Muscle of back (tissue), 11 donors: ENCODE data around the gene PLA2G15. TPM values are rescaled to one million over a fixed set of nuclear protein-coding genes. Genes with fewer than 3 reads are reported as not detected.
"Not testable (repeated sequence)": the region's sequence is repeated elsewhere in the genome, so short reads cannot be mapped to it uniquely, and the experiment has no call there.

Source experiments
- DNase-seq, 3 donors: peaks; one replicate each; pipeline versions ENCODE4 v3.0.0 to v3.0.0-alpha.2; 2013
- polyA plus RNA-seq, 10 donors: library from polyadenylated mRNA; unstranded; fragments of 120-200 nt; gene quantifications; one replicate each; pipeline ENCODE4 v1.2.1, GENCODE V29; 2013; ENCODE audit not compliant: insufficient read length in 10 of 10

PLA2G15 gene
- polyA plus RNA-seq, 10 donors = 20.8 to 30.6 (median 28.0) TPM

DNA sequence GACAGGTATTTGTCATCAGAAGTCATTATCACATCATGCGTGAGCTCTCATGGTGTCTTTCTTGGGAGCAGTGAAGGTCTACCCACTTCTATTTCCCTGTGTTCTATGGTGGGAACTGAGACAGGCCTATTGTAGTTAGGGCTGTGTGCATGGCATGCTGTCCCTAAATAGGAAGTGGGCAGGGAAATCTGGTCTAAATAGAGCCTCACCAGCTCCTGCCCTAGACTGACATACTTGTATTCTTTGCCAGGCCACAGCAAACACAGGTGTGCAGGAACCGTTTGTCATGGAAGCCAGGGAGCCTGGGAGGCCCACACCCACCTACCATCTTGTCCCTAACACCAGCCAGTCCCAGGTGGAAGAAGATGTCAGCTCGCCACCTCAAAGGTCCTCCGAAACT, 29.3 kb downstream of the PLA2G15 start:
- no peak for DNase-seq

DNA sequence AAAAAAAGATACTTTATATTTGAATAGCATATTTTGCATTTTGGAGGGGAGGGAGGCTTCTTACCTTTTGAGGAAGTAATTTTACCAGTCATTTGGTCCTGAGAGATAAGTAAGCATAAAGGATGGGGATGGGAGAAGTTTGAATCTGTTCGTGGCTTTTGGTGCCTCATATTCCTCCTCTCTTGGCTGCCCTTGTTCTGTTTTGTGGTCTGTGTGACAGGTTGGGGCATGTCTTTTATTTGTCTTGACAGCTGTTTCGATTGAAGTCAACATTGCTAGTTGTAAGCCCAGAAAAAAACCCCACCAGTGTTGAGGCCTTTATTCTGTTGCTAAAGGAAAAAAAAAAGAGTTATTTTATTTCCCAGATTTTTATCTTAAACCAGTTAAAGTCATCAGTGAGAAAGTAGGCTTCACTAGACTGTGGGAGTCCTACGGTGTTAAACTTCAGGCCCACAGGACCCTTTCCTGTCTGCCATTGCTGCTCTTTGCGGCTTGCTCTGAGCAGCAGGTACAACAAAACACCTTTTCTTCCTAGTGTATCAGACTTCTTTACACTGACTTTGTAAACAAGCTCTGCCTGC, 30.5 kb downstream of the PLA2G15 start:
- no peak for DNase-seq

DNA sequence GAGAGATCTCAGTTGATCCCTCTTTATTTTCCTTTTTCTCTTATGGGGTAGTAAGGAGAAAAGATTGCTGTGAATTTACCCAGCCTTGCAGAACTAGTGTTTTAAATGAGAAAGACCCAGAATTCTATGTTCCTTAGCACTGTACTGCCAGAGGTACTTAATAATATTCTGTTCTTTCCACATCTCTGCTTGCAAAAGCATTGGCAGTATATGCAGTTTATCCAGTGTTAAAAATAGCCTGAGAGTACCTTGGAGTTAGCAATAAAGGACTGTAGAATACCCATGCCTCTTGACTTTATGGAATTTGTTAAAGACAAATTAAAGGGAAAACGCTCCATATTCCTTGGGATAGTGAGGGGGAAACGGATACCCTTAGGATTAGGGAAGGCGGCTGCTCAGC, 31.1 kb downstream of the PLA2G15 start:
- no peak for DNase-seq

DNA sequence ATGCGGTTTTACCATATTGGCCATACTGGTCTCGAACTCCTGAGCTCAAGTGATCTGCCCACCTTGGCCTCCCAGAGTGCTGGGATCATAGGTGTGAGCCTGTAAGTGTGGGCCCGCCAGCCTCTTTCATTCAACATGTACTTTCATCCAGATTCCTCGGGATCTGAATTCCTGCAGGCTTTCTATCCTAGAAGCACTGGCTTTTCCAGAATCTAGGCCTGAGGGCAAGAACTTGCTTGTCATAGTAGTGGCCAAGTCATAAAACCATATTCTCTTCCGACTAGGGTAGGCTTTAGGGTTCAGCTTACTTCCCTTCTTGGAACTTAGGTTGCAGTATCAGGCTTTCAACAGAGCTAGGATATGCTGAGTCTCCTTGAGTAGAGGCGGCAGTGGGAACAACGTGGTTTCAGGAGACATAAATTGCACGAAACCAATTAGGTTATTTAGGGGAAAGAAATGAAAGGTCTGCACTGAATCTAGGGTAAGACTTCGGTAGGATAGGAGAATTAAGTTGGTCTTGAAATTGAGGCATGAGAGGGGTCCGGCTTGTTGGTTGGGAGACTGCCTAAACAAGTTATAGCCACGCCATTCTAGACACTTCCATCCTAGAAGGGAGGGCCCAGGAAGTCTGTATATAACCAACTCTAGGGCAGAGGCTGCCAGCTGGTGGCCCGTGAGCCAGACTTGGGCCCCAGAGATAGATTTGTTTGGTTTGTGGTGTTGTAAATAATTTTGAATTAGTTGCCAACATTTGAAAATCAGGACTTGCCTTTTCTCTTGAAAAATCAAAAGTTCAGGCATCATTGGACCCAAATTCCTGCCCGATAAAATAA, 34.8 kb downstream of the PLA2G15 start:
- DNase-seq = no peak

DNA sequence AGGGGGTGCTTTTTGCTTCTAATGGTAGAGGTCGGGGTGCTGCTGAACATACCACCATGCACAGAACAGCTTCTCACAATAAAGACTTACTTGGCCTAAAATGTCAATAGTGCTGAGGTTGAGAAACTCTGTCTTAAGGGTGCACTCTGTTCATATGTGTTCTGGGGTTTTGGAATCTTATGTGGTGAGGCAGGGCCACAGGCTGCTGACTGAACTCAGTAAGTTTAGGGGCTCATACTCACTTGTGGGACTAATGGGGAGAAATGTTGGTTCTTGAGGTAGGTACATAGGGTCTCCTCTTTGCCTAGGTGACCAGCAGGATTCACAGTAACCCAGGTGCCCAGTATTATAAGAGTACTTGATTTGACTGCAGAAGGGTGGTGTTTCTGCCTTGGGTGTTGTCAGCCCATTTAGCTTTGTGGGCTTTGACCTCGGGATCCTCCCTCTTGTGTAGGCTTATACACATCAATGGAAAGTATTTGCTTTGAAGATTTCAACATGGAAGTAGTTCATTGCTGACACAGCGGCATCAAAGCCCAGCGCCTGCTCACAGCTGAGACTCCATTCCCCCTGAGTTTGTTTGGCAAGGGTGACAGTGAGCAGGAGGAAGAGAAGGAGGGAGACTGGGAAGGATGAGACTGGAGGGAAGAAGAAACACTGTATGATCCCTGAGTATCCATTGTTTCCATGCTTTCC, 36.3 kb downstream of the PLA2G15 start:
- DNase-seq = no peak

DNA sequence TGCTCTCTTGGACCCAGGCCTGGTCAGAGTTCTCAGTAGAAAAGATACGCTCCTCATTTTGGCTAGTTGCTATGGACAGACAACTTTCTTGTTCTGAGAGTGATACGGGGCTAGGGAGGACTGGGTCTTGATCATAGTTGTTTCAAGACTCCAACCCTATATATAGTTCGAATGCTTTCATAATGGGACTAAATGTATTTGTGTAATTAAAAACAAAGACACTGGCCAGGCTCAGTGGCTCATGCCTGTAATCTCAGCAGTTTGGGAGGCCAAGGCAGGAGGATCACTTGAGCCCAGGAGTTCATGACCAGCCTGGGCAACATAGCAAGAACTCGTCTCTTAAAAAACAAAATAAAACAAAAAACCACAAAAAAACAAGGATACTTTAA, 36.9 kb downstream of the PLA2G15 start:
- no peak for DNase-seq

DNA sequence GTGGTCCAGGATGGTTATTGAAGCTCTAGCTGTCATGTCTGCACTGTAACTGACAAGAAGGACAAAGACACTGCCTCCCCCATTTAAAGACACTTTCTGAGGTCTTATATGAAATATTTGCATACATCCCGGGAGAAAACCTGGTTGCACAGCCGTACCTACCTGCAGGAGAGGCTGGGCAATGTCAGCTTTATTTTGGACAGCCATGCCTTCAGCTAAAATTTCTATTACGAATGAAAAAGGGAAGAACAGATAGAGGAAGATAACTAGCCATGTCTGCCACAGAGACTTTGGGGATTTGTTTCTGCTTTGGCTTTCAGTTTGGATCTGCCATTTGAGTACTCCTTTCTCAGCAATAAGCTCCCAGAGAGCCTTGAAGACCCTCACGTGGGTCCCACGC, 38.2 kb downstream of the PLA2G15 start:
- no peak for DNase-seq

DNA sequence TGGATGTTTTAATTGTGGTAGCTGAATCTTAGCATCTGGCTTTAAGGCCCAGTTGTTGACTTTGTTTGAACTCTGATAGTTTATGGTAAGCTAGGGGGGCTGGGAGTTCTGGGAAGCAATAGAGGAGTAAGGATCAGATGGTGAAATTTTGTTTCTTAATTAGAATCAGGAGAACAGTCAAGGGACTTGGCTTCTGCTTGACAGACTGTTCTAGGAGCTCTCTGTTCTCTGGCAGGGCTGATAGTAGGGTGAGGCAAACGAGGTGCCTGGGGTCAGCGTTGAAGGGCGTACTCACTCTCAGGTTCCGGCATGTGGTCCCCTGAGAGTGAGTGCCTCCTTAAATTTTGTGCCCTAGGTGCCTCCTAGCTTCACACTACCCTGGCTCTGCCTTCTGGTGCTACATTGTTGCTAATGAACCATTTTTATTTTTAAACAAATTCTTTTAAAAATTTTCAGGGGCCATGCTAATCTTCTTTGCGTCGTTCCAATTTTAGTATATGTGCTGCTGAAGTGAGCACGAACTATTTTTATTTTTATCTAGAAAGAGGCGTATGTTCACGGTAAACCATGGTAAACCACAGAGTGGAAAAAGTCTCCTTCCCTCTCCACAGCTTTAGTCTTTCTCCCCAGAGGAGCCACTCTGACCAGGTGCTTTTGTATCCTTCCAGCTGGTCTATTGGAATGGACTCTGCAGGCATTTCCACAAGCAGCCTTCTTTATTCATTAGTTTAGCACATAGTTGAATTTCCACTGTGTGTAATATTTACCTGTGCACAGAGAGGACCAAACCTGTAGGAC, 38.8 kb downstream of the PLA2G15 start:
- no peak for DNase-seq

DNA sequence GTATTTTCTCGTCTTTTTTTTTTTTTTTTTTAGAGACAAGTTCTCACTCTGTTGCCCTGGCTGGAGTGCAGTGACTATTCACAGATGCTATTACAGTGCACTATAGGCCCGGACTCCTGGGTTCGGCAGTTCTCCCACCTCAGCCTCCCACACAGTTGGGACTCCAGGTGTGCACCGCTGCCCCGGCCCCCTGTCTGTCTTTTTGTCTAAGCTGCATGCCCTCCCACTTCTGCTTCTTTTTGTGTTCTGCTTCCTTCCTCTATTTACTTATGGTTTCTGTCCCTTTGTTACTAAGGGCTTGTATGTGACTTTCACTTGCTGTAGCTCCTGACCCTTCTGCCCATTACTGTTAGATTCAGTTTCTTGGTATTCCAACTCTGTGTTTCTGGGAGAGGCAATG, 39.7 kb downstream of the PLA2G15 start:
- peak in 1 of 3 donors; percentile 21 for DNase-seq

DNA sequence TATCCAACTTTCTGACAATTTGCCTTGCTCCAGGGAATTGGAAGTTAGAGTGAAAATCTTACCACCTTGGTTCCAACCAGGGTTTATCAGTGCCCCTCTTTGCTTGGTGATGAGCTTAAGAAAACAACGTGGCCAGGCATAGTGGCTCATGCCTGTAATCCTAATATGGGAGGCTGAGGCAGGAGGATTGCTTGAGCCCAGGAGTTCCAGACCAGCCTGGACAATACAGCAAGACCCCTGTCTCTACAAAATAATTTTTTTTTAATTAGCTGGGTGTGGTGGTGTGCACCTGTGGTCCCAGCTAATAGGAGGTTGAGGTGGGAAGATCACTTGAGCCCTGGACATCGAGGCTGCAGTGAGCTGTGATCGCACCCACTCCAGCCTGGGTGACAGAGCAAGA, 40.5 kb downstream of the PLA2G15 start:
- no peak for DNase-seq

DNA sequence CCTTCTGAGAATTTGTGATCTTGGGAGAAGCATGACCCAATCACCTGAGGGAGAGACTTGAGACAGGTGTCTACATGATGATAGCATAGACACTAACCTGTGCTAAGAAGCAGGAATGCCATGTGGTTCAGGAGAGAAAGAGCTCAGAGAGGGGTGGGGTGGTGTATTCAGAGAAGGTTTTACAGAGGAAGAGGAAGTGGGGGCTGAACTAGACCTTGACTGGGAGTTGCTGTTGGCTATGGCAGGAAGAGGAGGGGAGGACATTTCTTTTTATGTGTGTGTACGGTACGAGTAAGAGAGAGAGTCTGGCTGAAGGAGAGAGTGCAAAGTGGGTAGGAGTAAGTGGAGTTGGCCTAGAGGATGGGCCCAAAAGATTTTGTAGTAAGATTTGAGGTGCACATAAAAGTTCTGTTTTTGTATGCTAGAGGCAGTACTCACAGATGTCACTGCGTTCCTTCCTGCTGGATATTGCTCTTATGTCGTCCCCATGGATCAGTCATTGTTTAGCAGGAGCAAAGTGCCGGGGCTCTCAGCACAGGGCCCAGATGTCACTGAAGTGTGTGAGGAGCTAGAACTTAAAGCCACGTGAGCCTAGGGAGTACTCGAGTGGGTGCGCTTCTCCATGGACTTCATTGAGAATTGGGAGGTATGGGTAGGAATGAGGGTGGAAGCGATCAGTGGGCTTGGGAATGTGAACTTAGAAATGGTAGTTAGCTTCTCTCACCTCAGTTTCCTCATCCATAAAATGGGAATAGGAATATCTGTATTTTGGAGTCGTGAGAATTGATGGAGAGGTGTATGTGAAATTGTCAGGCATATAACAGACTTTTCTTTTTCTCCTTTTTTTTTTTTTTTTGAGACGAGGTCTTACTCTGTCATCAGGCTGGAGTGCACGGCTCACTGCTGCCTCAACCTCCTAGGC, 41.2 kb downstream of the PLA2G15 start:
- no peak for DNase-seq

DNA sequence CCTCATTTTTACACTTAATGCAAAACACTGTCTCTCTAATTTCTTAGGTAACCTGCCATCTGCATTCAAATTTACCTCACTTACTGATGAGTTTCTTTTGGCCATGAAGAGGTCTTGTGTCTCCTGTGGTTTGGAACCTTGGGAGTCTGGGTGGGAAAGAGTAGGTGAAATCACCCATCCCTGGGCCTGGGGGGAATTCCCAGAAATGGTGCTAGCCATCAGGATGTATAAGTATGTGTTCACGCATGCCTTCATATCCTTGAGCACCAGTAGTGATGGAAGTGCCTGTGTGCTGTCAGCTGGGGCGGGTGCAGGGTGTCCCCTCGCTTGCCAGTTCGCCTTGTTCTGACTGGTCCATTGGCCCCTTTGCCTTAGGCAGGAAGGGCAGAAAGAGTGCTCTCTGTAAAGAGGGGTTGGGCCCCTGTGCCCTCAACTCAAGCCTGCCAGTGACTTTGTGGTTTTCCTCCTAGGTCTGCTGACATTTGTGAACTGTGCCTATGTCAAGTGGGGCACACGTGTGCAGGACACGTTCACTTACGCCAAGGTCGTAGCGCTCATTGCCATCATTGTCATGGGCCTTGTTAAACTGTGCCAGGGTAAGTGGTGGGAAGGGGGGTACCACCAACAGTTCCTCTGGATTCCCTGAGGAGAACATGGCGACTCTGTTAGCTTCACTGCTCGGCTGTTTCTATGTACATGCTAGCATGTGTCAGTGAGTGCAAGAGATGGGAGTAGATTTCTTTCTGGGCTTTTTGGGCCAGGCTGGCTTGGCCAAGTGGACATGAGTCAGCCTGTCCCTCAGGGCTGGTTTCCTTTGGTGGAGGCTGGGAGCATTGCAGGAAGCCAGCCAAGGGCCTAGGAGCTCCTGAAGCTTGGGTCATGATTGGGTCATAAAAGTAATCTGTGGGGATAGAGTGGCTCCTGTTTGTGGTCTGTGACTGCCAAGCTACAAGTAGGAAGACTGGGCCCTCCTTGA, 42.4 kb downstream of the PLA2G15 start:
- DNase-seq = no peak

DNA sequence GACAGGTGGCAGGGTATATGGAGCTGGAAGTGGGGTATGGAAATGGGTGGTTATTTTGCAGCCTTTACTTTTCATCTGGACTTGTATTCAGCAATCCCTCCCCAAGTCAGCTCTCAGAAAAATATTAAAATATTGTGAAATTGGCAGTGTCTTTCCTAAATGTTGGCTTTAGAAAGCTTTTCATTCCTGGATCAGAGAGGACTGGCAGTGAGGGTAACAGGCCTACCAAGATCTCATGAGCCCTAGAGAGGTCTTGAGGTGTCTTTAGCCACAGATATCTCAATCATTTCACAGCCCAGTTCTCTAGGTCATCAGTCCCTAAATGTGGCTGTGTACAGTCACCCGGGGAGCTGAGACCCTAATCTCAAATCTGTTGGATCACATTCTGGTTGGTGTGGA, 43.1 kb downstream of the PLA2G15 start:
- DNase-seq = no peak

DNA sequence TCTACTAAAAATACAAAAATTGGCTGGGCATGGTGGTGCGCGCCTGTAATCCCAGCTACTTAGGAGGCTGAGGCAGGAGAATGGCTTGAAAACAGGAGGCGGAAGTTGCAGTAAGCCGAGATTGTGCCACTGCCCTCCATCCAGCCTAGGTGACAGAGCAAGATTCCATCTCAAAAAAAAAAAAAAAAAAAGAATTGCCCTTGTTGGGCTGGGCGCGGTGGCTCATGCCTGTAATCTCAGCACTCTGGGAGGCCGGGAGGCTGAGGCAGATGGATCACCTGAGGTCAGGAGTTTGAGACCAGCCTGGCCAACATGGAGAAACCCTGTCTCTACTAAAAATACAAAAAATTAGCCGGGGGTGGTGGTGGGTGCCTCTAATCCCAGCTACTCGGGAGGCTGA, 43.6 kb downstream of the PLA2G15 start:
- DNase-seq = not testable (repeated sequence)

DNA sequence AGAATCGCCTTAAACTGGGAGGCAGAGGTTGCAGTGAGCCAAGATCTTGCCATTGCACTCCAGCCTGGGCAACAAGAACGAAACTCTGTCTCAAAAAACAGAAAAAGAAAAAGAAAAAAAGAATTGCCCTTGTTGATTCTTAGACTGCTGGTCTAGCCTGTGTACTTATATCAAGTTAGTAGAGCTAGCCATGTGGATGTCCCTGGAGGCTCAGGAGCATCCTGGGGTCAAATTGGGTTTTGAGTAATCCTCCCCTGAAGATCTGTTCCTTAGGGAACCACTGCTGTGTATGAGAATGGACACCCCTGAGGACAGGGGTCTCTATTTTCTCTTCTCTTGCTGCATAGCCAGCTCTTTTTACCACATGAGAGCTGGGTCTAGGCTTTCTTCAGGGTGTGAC, 44.0 kb downstream of the PLA2G15 start:
- DNase-seq = no peak

DNA sequence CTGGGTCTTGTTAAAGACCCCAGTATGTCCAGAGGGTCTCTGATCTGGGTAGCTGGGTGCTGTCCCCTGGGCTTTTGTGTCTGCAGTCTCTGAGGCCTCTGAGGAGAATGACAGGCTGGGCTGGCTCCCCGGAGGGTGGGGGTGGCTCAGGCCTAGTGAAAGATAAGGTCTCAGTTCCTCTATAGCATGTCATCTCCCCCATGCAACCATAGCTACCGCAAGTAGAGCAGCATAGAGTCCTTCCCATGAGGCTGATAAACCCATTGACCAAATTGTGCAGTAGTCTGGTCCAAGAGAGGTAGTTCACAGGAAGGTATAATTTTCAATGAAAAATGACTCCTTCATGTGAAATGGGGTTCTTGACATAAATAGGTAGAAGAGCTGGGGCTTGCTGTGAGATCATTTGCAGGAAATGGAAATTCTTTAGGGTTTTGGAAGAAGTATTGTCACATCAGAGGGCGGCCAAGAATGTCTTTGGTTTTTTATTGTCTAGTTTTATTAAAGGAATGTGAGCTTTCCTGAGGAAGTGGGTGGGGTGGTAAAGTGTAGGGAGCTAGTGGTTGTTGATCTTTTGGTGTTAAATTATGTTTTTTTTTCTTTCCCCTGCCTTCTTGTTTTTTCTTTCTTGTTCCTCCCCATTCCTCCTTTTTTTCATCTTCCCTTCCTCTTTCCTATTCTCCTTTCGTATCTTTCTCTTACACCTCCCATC, 44.6 kb downstream of the PLA2G15 start:
- DNase-seq = no peak

DNA sequence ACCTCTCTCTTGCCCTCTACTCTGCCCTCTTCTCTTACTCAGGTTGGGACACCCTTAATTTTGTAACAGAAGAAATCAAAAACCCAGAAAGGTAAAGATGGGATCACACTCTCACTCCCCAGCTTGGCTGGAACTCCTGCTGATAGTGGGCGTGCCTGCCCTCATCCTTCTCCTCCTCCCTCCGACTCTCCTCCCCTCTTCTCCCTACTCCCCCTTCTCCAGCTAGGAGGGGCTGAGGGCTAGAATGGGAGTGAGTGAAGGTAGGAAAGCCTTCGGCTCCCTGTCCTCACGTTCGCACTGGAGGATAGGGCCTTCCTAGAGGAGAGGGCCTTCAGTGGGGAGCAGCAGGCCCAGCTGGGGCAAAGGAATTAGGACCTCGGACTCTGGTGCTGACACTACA, 45.3 kb downstream of the PLA2G15 start:
- DNase-seq = no peak

DNA sequence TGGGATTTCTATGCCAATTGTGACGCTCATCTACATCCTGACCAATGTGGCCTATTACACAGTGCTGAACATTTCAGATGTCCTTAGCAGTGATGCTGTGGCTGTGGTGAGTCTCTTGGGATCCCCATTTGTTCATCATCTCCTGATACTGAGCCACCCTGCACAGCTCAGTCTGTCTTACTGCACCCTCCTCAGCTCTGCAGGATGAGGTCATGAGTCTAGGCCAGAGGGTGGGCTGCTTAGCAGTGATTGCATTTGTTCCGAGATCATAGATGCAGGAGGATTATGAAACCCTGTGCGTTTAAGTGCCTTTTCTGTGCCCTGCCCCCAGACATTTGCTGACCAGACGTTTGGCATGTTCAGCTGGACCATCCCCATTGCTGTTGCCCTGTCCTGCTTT, 46.1 kb downstream of the PLA2G15 start:
- no peak for DNase-seq

DNA sequence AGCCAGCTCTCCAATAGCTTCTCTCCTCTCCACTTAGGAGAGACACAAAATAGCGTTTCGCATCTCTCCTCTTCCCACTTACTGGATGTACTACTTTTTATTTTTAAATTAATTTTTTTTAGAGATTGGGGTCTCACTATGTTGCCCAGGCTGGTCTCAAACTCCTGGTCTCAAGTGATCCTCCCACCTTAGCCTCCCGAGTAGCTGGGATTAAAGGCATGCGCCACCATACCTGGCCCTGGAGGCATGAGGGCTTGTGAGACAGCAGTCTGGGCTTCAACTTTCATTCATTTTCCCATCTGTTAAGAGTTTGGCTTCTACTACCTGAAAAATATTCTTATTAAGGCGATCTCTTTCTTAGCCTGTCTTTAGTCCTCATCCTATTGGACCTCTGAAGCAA, 47.3 kb downstream of the PLA2G15 start:
- no peak for DNase-seq
